Suprapubic skin (tissue), 4 donors: ENCODE measurements around the gene SRSF8. TPM values are rescaled to one million over a fixed set of nuclear protein-coding genes. Genes with fewer than 3 reads are reported as not detected.
"Not testable (repeated sequence)": the region's sequence is repeated elsewhere in the genome, so short reads cannot be mapped to it uniquely, and the experiment has no call there.

ENCODE experiments used
- DNase-seq, 2 donors: peaks; one replicate each; pipeline ENCODE4 v3.0.0-alpha.2; 2019; ENCODE audit warnings: low spot score in 2 of 2
- H3K27ac ChIP-seq: fragments of 200-600 bp; sonication (generic); one replicate; pipeline ENCODE4 v1.5.1; 2019
- H3K27me3 ChIP-seq: fragments of 200-600 bp; sonication (generic); one replicate; pipeline ENCODE4 v1.5.1; 2019
- H3K36me3 ChIP-seq: fragments of 200-600 bp; sonication (generic); one replicate; pipeline ENCODE4 v1.5.1; 2019
- H3K4me1 ChIP-seq: fragments of 200-600 bp; sonication (generic); one replicate; pipeline ENCODE4 v1.5.1; 2019
- H3K4me3 ChIP-seq: fragments of 200-600 bp; sonication (generic); one replicate; pipeline ENCODE4 v1.5.1; 2019; ENCODE audit warnings: mild to moderate bottlenecking
- H3K9me3 ChIP-seq: fragments of 200-600 bp; sonication (generic); one replicate; pipeline ENCODE4 v1.5.1; 2019
- CTCF ChIP-seq, 2 donors: fragments of 200-600 bp in 1 of 2; fragments of 450-650 bp in 1 of 2; sonication (generic) in 1 of 2; IDR thresholded peaks; one replicate each; pipeline ENCODE4 v1.5.1; 2016 to 2019; ENCODE audit warnings: antibody characterized with exemption in 2 of 2, mild to moderate bottlenecking in 1 of 2, moderate library complexity in 1 of 2
- EP300 ChIP-seq: sonication (generic); formaldehyde crosslinking; IDR thresholded peaks from one replicate; pipeline ENCODE4 v1.6.1; 2017; ENCODE audit warnings: antibody characterized with exemption
- POLR2A ChIP-seq, 2 donors: fragments of 450-650 bp; IDR thresholded peaks; one replicate each; pipeline ENCODE4 v1.6.1; 2017; ENCODE audit warnings: antibody characterized with exemption in 2 of 2, mild to moderate bottlenecking in 2 of 2, moderate library complexity in 2 of 2
- POLR2AphosphoS5 ChIP-seq, 3 donors: sonication (generic); formaldehyde crosslinking; IDR thresholded peaks; one replicate each; pipeline ENCODE4 v1.6.1; 2017; ENCODE audit warnings: antibody characterized with exemption in 3 of 3
- WGBS: methylation state at CpG from one replicate; pipeline ENCODE4 v1.1.5; 2018; 5-methylcytosine and 5-hydroxymethylcytosine counted together
- total RNA-seq, 4 donors: library from RNA; depleted of rRNA; stranded (reverse); fragments of >200 nt; gene quantifications; one replicate each; pipeline ENCODE4 v1.1.0, GENCODE V29; 2016

The SRSF8 gene
- 10 to 100 TPM; 31.7 to 37.4 (median 35.5) TPM for total RNA-seq

GRCh38 chr11:95066716-95067038 lies at the start of gene SRSF8:
Gene SRSF8 (plus strand): TSS chr11:95066919. CDS start chr11:95067227, 308 bp downstream.
- 0% methylated on average over 4 of the region's 4 CpGs for WGBS
- DNase-seq, result no peak
- TF ChIP-seq POLR2A (IDR thresholded peaks at IDR 0.05) (no peak), CTCF (IDR thresholded peaks at IDR 0.05) (no peak), EP300 (no peak), POLR2AphosphoS5 (IDR thresholded peaks at IDR 0.05) (no peak)

GRCh38 chr11:95021468-95021867 lies 45.3 kb upstream of the SRSF8 start:
- not testable (repeated sequence) for DNase-seq, H3K4me1 ChIP-seq, H3K27ac ChIP-seq, H3K36me3 ChIP-seq, H3K4me3 ChIP-seq, H3K27me3 ChIP-seq, H3K9me3 ChIP-seq
- 87% methylated on average over 5 of the region's 5 CpGs for WGBS

More at GRCh38 chr11:95066716-95067038, at the start of gene SRSF8:
- peaks cover 27% of the 10 kb centered on the region for H3K4me1 ChIP-seq
- peak within 1 kb of the TSS; percentile 97 for H3K4me3 ChIP-seq
- H3K27me3 ChIP-seq, result no peaks in the 10 kb centered on the region
- no peaks in the 10 kb centered on the region for H3K36me3 ChIP-seq
- peak within 1 kb of the TSS; percentile 98 for H3K27ac ChIP-seq
- no peaks in the 10 kb centered on the region for H3K9me3 ChIP-seq

GRCh38 chr11:95024958-95025357 lies 41.8 kb upstream of the SRSF8 start, which contains the start of gene KDM4E:
Gene KDM4E (plus strand): TSS chr11:95025258. CDS start chr11:95025558, 300 bp downstream.
- Histone ChIP-seq H3K9me3 (no peaks in the 10 kb centered on the region), H3K4me1 (no peaks in the 10 kb centered on the region), H3K27me3 (no peaks in the 10 kb centered on the region), H3K36me3 (no peaks in the 10 kb centered on the region), H3K27ac (no peak within 1 kb of the TSS), H3K4me3 (no peak within 1 kb of the TSS)
- TF ChIP-seq CTCF (IDR thresholded peaks at IDR 0.05) (no peak), POLR2AphosphoS5 (IDR thresholded peaks at IDR 0.05) (no peak), EP300 (no peak)
- 88% methylated on average over 1 of the region's 1 CpG for WGBS
- DNase-seq, result no peak

GRCh38 chr11:95025594-95025993 lies 41.1 kb upstream of the SRSF8 start:
- DNase-seq, result not testable (repeated sequence)

GRCh38 chr11:95028357-95028756 lies 38.4 kb upstream of the SRSF8 start:
- whole genome bisulfite sequencing, result 68% methylated on average over 3 of the region's 3 CpGs
- DNase-seq, result no peak
- no peaks in the 10 kb centered on the region for H3K27me3 ChIP-seq

More at GRCh38 chr11:95025594-95025993, 41.1 kb upstream of the SRSF8 start:
- H3K27ac ChIP-seq, H3K36me3 ChIP-seq, H3K4me3 ChIP-seq, H3K27me3 ChIP-seq, H3K4me1 ChIP-seq, H3K9me3 ChIP-seq: not testable (repeated sequence)
- 86% methylated on average over 6 of the region's 9 CpGs for WGBS

GRCh38 chr11:95033051-95033450 lies 33.7 kb upstream of the SRSF8 start:
- H3K9me3 ChIP-seq, result no peaks in the 10 kb centered on the region
- no peak for TF ChIP-seq POLR2A (IDR thresholded peaks at IDR 0.05)
- no peak for TF ChIP-seq POLR2AphosphoS5 (IDR thresholded peaks at IDR 0.05)
- TF ChIP-seq EP300, result no peak
- no peak for TF ChIP-seq CTCF (IDR thresholded peaks at IDR 0.05)
- H3K27me3 ChIP-seq, result peaks cover 9% of the 10 kb centered on the region
- H3K36me3 ChIP-seq, result no peaks in the 10 kb centered on the region
- no peak overlapping the region for H3K27ac ChIP-seq
- 57% methylated on average over 1 of the region's 1 CpG for WGBS
- no peak overlapping the region for H3K4me3 ChIP-seq
- no peaks in the 10 kb centered on the region for H3K4me1 ChIP-seq
- DNase-seq, result no peak

More at GRCh38 chr11:95028357-95028756, 38.4 kb upstream of the SRSF8 start:
- TF ChIP-seq CTCF (IDR thresholded peaks at IDR 0.05) (no peak), EP300 (no peak), POLR2AphosphoS5 (IDR thresholded peaks at IDR 0.05) (no peak), POLR2A (IDR thresholded peaks at IDR 0.05) (no peak)
- H3K36me3 ChIP-seq, result no peaks in the 10 kb centered on the region
- no peaks in the 10 kb centered on the region for H3K9me3 ChIP-seq
- no peaks in the 10 kb centered on the region for H3K4me1 ChIP-seq
- H3K4me3 ChIP-seq, result no peak overlapping the region
- H3K27ac ChIP-seq, result no peak overlapping the region
